Fibroblast of the conjunctiva (primary cell): ENCODE measurements around the gene FXYD7.

ENCODE experiments used
- DNase-seq: peaks from one replicate; pipeline ENCODE4 v3.0.0-alpha.2; 2010; ENCODE audit warnings: low read depth

The FXYD7 gene

GRCh38 chr19:35110974-35111373, 32.1 kb upstream of the FXYD7 start:
- no peak for DNase-seq

DNA sequence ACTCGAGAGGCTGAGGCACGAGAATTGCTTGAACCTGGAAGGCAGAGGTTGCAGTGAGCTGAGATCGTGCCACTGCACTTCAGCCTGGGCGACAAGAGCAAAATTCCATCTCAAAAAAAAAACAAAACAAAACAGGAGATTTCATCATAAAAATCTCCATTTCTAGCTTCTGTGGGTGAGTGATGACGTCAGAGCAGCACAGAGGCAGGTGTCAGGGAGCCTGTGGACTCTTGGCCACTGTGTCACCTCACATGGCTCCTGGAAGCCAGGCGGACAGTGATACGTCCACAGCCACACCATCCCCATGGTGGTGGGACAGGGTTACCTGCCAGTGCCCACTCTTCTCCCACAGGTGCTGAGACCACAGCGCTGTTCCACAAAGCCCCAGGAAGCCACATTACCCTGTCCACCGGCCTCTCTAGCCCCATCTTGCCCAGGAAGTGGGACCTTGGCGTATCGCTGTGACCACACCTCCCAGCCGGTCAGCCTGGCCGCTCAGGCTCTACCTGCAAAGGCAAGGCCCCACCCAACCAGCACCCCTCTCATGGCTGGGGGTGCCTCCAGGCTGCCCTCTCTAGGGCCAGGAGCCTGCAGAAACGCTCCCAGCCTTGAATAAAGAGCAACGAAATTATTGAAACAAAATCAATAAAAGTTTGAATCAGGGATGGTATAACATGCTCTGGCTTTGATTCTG, 29.9 kb upstream of the FXYD7 start:
- no peak for DNase-seq

- DNase-seq = no peak
These were observed 28.5 kb upstream of the FXYD7 start for GRCh38 chr19:35114353-35115176.

DNA sequence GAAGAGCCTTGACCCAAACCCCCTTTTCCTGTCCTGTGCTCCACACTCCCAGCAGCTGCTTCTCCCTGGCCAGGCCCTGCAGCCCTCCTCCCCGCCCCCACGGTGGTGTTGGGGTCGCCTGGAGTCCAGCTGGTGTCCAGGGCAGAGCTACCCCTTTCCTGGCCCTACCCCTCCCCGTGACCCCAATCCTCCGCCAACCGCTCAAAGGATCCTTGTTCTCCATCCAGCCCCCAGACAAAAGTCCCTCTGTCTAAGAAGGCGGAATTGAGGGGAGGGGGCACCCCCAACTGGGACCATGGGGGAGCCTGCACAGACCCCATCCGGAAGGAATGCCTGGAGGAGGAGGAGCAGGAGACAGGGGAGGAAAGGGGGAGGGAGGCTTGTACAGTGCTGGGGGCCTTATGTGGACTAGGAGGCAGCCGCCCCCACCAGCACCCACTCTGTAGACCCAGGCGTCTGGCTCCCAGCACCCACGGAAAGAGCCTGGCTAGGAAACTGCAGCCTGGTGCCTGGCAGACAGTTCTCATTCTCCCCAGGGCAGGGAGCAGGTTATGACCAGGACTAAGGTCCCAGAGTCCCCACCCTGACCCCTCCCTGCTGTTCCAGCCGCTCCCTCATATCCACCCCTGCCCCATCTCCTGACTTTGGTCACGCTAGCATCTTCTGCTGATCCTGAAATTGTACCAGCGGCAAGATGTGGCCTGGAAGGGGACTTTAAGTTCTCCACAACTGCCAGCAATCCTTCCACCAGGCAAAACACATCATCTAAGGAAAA, 27.7 kb upstream of the FXYD7 start, which contains the start of gene FXYD3:
Gene FXYD3, plus strand, starts transcription at position 647 of the 775 bp plus-strand sequence. CDS start 3,554 bp downstream, outside the sequence.
- no peak for DNase-seq

DNA sequence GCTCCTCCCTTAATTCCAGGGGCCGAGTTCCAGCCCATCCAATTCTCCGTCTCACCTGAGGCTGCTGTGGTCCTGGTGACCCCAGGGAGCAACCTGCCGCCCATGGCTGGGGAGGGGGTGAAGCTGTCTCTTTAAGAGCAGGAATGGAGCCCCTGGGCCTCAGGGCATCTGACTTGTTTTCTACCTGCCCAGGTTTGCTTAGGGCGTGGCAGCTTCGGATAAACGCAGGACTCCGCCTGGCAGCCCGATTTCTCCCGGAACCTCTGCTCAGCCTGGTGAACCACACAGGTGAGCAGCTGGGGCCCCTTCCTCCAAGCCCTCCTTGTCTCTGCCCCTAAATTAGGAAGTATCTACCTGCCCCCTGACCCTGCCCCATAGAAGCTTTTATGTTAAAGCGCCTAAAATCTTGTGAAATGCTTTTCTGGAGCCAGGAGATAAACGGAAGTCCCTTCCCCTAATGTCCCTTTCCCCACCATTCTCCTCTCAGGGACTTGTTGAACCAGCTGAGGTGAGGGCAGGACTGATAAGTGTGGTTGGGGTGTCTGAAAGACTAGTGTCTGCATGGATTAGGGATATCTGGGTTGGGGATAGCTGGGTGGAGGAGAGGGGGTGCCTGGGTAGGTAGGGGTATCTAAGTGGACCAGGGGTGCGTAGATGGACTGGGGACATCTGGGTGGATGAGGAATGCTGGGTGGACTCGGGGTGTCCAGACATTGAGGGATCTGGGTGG, 26.8 kb upstream of the FXYD7 start:
- no peak for DNase-seq

DNA sequence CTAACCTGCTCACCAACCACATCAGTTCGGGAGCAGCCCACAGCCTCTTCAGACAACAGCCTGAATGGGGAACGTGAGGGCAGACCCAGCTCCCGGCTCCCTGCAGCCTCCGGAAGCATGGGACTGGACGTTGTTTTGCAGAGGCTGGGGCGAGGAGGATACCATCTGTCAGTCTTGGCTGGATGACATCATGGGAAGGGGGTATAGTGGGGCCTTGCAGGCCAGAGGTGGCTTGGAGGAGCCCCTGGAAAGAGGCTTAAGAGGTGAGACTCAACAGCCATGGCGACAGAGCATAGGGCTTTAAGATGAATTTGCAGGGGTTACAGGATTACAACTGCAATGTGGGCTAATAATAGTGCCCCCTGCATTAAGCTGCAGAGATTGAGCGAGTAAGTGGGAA, 25.9 kb upstream of the FXYD7 start:
- no peak for DNase-seq

GRCh38 chr19:35117799-35118198, 25.3 kb upstream of the FXYD7 start:
- no peak for DNase-seq

DNA sequence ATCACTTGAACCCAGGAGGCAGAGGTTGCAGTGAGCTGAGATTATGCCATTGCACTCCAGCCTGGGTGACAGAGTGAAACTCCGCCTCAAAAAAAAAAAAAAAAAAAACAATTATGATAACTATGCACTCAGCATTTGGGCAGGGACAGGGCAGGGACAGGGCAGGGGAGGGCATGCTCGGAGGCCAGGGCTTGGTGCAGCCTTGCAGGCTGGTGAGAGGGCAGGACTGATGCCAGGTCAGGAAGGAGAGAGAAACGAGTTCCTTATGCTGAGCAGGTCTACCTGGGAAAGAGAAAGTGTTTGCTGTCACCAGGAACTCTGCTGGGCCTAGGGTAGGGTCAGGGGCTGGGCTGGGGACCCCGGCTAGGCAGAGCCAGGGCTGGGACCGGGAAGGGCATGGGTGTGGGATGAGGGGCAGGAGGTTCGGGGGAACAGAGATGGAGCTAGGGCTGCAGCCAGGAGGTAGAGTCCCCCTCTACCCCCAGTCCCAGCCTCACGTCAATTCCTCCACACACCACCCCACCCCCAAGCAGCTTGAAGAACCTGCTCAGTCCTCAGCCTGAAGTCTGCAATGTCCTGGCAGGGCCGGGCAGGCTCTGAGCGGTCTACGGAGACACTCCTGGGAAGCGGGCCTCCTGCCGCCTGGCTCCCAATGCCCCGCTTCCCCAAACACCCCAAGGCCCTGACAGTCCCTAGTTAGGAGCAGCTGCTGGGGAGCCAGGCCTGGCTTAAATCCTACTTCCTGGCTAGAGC, 24.6 kb upstream of the FXYD7 start:
- no peak for DNase-seq

DNA sequence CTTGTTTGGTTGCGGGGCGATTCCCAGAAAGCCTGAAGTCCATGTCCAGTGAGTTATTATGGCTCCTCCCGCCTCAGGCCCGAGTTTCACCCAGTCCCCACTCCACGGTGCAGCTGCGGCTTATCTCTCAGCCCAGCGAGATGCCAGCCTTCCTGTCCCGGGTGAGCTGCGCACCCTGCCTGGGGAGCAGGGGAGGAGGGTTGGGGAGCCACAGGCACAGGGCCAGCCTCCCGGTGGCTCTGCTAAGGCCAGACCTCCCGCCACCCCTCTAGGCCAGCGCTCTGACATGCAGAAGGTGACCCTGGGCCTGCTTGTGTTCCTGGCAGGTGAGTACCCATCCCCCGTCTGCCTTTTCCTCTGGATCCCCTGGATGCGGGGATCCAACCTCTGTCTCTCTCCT, 24.0 kb upstream of the FXYD7 start:
- DNase-seq = no peak

DNA sequence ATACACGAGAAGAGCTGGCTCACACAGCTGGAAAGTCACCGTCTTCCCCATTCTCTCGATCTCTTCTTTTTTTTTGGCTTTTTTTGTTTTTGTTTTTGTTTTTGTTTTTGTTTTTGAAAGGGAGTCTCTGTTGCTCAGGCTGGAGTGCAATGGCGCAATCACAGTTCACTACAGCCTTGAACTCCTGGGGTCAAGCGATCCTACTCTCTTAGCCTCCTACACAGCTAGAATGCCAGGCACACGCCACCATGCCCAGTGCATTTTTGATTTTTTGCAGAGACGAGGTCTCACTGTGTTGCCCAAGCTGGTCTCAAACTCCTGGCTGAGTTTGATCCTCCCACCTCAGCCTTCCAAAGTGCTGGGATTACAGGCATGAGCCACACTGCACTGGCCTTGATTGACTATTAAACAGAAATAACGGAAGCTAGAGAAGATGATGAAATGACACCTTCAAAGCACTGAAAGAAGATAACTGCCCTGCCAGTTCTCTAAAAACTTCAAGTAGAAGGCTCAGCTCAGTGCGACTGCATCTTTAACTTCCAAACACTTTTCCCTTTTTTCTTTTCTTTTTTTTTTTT, 23.4 kb upstream of the FXYD7 start:
- no peak for DNase-seq

DNA sequence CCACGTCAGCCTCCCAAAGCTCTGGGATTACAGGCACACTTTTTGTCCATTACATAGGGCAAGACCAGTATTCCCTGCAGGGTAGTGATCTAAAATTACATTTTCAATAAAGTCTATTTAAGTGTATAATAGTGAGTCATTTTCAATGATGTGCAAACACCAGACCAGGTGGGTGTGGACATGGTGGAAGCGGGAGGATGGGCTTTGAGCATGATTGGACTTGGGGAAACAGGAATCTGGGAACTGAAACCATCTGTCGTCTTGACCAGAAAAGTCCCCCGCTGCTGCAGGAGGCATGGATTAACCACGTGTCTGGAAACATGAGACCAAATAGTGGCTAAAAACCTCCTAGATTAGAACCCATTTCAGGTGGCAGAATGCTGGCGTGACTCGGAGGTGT, 22.6 kb upstream of the FXYD7 start:
- DNase-seq = peak; percentile 80

GRCh38 chr19:35120898-35121297, 22.2 kb upstream of the FXYD7 start:
- no peak for DNase-seq

GRCh38 chr19:35122687-35123551, 20.1 kb upstream of the FXYD7 start:
- DNase-seq = no peak

DNA sequence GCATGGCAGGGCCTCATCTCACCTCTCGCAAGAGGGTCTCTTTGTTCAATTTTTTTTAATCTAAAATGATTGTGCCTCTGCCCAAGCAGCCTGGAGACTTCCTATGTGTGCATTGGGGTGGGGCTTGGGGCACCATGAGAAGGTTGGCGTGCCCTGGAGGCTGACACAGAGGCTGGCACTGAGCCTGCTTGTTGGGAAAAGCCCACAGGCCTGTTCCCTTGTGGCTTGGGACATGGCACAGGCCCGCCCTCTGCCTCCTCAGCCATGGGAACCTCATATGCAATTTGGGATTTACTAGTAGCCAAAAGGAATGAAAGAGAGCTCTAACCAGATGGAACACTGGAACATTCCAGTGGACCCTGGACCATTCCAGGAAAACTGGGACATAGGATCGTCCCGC, 19.5 kb upstream of the FXYD7 start:
- no peak for DNase-seq

GRCh38 chr19:35124098-35125060, 18.7 kb upstream of the FXYD7 start:
- DNase-seq = peak; percentile 91

GRCh38 chr19:35125270-35125717, 17.8 kb upstream of the FXYD7 start:
- no peak for DNase-seq

- DNase-seq = no peak
These were observed 17.1 kb upstream of the FXYD7 start for GRCh38 chr19:35125749-35126623.

- DNase-seq = no peak
These were observed 16.5 kb upstream of the FXYD7 start for GRCh38 chr19:35126624-35126959.
